ENCODE data around the gene ZNF668.
"Not testable (repeated sequence)": the region's sequence is repeated elsewhere in the genome, so short reads cannot be mapped to it uniquely, and the experiment has no call there.

ZNF668 gene

DNA sequence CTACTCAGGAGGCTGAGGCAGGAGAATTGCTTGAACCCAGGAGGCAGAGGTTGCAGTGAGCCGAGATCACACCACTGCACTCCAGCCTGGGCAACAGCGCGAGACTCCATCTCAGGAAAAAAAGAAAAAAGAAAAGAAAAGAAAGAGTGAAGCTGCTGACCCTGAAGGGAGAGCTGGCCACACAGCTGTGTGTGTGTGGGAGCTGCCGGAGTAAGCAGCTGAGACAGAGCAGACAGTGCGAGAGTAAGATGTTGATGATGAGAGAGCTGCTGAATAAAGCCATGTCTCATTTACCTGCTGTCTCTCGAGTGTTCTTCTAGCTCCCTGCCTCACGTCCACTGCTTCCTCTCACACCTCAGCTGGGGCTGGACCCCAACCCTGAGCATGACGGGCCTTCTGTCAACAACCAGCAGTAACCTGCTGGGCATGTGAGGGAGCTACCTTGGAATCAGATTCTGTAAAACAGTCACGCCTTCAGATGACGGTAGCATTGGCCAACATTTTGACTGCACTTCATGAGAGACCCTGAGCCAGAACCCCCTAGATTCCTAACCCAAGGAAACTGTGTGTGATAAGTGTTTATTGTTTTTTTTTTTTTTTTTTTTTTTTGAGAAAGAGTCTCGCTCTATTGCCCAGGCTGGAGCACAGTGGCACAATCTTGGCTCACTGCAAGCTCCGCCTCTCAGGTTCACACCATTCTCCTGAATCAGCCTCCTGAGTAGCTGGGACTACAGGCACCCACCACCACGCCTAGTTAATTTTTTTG is 27.0 kb upstream of the ZNF668 start:
- DNase-seq (ENCODE audit: low read depth), result not testable (repeated sequence)

DNA sequence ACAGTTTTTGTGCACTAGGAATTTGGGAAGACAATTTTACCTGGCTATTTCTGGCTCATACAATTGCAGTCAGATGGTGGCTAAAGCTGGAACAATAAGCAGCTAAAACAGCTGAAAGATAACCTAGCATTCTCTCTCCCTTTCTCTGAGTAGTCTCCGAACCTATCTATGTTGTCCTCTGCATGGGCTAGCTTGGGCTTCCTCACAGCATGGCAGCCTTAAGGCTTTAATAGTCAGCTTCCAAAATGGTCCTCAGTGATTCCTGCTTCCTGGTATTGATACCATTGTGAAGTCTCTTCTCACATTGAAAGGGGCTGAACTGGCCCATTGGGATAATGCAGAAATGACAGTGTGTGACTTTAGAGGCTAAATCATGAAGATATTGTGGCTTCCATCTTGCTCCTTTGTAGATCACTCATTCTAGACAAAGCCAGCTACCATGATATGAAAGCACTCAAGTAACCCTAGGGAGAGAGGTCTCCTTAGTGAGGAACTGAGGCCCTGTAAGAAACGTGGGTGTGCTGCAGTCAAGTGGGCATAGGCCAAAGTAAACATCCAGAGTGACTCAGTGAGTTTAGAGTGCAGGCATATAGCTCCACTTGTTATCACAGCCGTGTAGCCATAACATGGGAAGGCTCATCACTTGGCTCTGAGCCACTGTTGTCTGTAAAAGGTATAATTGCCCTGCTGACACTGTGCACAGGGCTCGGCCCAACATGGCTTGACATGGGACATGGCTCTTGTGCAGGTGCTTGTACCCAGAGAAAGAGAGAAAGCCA is 26.0 kb upstream of the ZNF668 start:
- no peak for DNase-seq (ENCODE audit: low read depth)

DNA sequence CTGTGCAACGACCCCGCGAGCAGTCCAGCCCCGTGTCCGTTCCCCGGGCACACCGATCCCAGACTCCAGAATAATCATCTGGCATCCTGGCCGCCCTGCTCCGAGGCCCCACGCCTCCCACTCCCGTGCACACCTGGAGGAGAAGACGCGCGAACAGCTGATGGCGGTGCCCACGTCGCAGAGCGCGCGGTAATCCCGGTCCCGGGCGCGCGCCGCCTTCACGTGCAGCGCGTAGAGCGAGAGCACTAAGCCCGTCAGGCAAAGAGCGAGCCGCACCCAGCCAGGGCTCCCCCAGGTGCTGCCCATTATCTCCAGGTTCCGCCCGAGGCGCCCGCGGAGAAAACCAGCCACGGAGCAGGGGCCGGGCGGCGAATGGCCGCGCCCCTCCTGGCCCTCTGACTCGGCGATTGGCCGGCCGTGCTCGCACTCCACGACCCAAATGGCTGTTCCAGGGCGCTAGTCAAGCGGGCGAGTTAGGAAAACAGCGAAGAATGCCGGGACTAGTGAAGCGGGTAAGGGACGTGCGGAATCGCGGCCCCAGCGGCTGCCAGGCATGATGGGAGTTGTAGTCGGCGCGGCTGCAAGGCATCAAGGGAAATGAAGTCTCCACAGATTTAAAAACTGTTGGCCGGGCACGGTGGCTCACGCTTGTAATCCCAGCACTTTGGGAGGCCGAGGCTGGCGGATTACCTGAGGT is 20.5 kb upstream of the ZNF668 start, which contains the start of gene VKORC1:
Gene VKORC1, minus strand, starts transcription at position 374 of the 697 bp plus-strand sequence. Its CDS starts 68 bp downstream, at position 306.
- peak; percentile 88 for DNase-seq (ENCODE audit: low read depth)

DNA sequence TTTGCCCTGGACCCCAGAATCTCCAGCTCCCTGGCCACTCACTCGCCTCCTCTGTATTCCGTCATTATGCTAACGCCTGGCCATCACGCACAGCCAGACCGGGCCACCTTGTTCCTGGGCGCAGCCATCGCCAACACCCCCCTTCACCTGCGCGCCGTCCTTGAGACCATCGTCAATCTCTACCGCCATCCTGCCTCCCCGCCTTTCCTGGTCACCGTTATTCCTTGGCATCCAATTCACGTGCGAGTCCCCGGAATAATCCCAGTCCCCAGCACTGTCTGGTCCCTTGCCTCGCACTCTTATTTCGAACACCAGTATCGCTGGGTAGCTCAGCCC is 20.0 kb upstream of the ZNF668 start:
- DNase-seq (ENCODE audit: low read depth), result no peak

DNA sequence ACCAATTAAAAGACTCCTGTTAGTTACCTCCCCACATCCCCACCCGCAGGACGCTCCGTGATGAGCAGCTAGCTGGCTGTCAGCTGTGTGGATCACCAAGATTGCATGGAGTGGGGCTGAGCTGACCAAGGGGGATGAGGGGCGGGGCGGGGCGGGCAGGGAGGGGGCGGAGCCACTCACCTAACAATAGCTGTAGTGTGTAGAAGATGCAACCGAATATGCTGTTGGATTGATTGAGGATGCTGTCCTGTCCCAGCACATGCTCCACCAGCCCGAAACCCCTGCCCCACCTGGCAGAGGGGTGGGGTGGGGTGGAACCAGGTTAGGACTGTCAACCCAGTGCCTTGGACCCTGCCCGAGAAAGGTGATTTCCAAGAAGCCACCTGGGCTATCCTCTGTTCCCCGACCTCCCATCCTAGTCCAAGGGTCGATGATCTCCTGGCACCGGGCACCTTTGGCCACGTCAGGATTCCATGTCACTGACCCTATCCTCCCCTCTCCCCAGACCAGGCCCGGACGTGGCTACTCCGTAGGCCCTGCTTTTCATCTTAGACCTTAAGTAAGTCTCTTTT is 19.2 kb upstream of the ZNF668 start:
- DNase-seq (ENCODE audit: low read depth), result no peak

DNA sequence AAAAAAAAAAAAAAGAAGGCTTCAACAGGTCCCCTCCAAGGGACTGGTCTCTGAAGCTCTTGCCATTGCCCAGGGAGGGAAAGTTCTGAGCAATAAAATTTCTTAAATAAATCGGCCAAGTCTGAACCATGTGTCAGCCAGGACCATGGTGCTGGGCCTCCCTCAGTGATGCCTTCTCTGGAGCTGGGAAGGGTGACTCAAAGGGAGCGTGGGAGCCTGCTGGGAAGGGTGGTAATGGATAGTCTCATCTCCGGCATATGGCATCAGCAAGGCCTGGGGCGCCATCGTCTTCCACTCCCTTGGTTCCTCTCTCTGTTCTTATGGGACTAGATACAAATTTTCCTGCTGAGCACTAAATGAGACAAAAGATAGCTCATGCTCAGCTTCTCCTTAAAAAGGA is 18.3 kb upstream of the ZNF668 start:
- no peak for DNase-seq (ENCODE audit: low read depth)

DNA sequence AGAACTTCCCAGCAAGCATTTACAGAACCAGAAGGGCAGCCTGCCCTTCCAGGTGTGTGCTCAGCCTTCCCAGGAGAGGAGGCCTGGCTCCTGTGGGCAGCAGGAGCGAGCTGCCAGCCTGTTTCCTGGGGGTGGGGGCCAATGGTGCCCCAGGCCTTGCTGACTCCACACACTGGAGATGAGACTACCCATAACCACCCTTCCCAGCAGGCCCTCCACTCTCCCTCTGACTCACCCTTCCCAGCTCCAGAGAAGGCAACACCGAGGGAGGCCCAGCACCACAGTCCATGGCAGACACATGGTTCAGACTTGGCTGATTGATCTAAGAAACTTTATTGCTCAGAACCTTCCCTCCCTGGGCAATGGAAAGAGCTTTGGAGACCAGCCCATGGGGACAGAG is 16.5 kb upstream of the ZNF668 start:
- DNase-seq (ENCODE audit: low read depth), result no peak

DNA sequence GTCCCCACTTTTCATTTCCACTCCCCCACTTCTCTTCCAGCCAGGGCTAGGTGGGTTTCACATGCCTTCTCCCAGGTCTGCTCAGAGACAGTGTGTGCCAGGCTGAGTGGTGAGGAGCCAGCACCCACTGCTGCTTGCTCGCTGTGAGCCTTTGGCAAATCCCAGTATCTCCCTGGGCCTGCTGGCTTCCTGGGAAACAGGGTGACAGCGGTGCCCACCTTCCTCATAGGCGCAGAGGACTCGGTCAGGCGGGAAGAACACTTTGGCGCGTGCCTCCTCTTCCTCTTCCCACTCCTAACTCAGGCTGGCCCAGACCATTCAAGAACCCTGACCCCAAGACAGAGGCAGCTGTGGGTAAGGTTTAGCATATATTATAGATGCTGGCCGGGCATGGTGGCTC is 15.2 kb upstream of the ZNF668 start:
- DNase-seq (ENCODE audit: low read depth), result no peak

DNA sequence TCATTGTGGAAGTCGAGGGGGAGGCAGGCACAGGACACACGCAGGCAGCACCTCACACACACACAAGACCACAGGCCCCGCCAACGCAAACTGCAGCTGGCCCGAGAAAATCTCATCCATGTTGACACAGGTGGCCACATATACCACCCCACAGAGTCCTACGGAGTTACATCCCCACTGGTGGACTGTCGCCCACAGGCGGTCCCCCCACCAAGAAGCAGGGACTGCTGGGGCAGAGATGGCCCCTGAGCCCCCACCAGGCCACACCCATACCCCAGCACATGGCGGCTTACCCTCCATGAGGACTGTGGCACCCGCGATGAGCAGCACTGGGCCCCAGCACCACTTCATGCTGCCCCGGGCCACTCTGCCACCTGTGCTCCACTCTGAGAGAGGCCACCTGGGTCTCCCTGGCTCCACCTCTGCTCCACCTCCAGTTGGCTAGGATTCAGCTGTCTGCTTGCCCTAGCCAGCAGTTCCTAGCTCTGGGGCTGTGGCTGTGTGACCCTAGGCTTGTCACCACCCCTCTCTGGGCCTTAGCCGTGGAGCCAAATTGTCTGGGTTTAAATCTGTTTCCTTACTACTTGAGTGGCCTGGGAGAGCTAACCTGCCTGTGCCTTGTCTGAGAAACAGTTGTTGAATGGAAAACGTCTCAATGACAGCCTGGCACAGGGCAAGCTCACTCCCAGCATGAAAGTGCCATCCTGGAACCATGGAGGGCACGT is 14.6 kb upstream of the ZNF668 start, which contains the start of gene PRSS53:
Gene PRSS53, minus strand, starts transcription at position 485 of the 725 bp plus-strand sequence. Its CDS starts 134 bp downstream, at position 351.
- no peak for DNase-seq (ENCODE audit: low read depth)

DNA sequence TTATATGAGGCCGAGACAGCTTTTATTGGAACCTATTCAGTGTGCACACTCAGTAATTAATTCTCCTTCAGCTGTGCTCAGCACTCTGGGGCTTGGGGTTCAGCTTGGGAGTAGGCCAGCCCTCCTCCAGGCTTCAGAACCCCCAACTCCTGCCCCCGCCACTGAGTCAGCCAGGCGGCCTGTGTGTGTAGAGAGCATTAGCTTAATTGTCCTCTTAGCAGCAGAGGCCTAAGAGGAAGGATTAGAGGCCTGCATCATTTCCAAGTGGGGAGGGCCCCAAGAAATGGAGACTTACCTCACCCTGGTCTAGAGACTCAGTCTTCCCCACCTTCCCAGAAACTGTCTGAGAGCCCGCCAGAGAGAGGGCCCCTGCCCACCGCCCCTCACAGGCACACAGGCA is 13.9 kb upstream of the ZNF668 start:
- DNase-seq (ENCODE audit: low read depth), result no peak

DNA sequence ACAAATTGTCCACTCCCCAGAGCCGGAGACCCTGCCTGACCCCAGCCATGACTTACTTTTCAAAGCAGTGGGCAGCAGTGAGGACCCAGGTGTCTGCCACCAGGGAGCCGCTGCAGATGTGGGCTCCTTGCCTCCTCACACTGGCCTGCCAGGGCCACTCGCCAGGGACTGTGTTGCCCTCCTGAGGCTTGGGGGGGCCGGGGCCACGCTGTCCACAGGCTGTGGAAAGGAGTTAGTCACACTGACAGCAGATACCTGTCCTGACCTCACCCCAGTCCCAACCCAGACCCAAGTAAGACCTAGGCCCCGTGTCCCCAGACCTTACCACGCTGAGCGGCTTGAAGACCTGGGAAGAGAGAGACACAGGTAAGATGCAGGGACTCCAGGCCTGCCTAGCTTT is 13.4 kb upstream of the ZNF668 start:
- no peak for DNase-seq (ENCODE audit: low read depth)

DNA sequence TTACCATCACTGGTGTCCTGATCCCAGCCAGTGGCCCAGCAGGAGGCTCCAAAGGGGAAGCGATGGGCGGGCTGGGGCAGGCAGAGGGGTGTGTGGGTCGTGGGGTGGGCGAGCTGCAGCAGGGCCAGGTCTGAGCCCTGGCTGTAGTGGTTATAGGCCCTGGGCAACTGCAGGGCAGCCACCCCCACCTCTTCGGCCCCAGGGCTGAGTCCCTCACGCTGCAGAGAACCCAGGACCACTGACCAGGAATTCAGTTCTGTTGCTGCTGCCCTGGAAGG is 12.5 kb upstream of the ZNF668 start:
- DNase-seq (ENCODE audit: low read depth), result no peak

DNA sequence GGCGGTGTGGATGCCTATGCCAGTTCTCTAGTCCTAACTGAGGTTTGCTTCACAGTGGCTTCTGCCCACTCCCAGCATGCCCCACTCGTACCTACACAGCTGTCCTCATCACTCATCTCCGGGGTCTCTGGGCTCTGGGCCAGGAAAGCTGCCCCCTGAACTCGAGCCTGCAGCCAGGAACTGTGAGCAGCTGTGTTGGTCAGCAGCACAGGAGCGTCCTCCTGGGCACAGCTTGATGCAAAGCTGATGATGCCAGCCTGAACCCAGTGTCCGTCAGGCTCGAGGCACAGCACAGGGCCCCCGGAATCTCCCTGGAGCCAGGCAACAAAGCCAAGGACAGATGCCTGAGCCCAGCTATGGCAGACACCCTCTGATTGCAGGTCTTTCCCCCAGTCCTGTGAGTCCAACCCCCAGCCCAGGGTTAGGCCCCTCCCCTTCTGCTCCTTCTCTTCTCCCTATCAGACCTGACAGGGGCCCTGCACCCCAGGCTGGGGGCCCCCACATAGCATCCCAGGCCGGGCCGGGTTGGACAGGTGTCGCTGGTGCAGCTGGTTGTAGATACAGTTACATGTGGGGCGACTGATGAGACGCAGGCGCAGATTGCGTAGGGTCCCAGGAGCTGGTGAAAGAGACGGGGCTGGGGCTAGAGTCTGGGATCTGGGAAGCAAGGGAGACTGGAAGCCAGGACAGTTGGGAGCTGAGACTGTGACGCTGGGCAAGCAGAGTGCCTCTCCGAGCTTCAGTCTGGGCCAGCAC is 12.0 kb upstream of the ZNF668 start:
- no peak for DNase-seq (ENCODE audit: low read depth)

DNA sequence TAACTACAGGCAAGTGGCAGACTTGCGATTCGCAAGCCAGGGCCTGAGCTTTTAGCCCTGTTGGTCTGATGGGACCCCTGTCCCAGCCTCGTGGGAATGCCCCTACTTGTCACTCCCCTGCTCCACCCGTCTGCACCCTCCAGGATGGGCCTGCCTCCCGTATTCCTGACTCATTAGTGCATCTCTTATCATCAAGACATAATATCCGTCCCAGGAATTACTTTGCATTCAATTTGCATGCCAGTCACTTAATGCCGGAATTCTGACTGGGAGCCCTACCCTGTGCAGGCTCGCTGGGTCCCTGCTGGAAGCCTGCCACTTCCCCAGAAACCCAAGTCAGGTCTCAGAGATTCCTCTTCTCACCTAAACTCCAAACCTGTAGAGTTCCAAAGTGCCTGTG is 11.4 kb upstream of the ZNF668 start:
- no peak for DNase-seq (ENCODE audit: low read depth)

DNA sequence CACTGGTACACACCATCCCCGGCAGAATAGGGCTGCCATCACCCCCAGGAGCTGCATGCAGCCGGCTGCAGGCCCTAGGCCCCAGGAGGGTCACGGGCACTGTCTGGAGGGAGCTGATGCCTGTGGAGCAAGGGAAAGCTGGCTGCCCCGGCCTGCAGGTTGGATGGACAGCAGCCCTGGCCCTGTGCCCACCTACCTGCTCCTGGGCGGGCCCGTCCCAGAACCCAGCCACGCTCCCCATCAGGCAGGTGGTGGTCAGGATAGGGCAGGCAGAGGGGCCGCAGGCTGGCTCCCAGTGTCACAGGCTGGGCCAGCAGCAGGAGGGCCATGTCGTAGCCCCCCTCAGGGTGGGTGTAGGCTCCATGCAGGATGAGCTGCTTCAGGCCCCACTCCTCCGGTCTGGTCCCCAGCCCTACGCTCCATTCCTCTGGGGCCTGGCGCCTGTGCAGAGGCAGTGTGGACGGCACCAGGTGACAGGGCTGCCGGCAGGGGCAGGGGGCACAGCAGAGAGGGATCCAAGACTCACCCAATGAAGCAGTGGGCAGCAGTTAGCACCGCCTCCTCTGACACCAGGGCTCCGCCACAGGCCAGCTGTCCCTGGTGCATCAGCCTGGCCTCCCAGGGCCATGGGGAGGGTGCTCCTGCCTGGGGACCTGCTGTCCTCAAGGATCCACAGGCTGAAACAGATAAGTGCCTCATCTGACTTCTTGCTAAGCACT is 10.7 kb upstream of the ZNF668 start:
- no peak for DNase-seq (ENCODE audit: low read depth)

DNA sequence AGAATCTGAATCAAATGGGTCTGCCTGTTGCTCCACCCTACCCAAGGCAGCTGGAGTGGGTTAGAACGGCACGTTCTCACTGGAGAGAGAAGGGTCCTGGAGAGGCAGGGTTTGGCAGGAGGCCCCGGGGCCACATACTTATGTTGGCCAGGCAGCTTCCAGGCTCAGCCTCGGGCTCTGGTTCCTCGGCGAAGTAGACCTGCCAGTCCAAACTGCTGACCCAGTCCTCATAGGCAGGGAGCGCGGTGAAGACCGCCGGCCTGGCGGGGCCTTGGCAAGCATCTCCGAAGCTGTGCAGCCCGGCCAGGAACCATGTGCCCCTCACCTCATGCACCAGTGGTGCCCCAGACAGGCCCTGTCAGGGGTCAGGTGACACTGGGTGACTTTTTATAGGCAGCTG is 9.9 kb upstream of the ZNF668 start:
- no peak for DNase-seq (ENCODE audit: low read depth)

DNA sequence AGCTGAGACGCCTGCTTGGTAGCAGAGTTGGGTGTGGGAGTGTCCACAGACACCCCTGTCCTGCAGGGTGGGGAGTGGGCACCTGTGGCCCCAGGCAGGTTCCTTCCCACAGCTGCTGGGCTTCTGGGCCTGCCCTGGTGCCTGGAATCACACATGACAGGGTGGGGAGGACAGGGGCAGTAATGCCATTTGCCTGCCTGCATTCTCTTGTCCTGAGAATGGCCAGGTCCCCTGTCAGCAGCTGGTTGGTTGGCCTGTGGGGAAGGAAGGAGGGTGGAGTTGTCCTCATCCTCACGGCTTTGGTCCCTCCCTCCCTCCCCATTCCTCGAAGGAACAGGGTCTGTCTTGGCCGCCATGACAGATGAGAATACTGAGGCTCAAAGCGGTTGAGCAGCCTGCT is 9.5 kb upstream of the ZNF668 start:
- no peak for DNase-seq (ENCODE audit: low read depth)

DNA sequence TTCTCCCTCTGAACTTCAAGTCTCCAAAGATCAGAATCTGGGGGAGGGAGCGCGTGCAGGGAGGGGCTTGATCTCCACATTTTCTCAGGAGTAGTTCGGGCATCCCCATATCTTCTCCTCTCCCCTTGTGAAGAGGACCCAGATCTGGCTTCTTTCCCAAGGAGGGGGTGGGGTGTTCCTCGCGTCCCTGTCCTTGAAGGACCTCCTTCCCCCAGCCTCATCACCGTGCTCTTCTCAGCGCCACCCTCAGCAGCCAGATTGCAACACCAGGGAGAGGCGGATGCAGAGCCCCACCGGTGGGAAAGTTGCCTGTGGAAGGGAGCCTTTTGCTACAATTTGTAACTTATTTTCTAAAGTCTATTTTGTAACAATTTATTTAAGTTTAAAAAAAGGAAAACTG is 9.0 kb upstream of the ZNF668 start:
- DNase-seq (ENCODE audit: low read depth), result no peak

DNA sequence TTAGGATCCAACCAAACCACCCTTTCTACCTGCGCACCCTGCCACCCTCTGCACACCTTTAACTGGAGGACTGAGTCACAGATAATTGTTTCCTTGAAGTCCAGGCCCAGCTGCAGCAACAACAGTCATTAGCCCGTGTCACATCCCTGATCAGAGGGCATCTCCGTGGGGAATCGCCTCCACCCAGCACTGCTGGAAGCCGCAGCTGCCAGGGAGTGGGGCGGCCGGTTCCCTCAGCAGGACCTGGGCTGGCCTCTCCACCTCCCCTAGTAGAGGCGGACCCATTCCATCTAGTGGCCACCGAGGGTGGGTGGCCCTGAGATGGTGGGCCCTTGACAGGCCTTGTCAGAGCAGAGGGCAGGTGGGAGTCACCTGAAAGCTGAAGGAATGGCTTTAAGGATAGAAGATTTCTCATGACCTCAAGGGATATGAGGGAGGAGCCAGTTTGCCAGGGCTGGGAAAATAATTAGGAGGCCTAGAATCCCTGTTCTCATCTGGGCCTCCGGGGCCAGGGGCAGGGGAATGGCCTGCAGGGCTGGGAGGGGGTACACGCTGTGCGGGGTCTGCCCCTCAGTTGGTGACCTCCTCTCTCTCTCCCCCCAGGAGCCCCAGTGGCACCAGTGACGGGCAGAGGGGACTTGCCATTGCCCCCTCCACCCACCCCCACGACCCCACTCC is 8.5 kb upstream of the ZNF668 start:
- no peak for DNase-seq (ENCODE audit: low read depth)

Measured in CMK (cell line).